ENCODE measurements around the gene SRXN1.
"Not testable (repeated sequence)": the region's sequence is repeated elsewhere in the genome, so short reads cannot be mapped to it uniquely, and the experiment has no call there.

SRXN1 gene

GRCh38 chr20:653590-654416, 803 bp upstream of the SRXN1 start:
- DNase-seq, result no peak

GRCh38 chr20:652615-653109, 338 bp downstream of the SRXN1 start:
- no peak for DNase-seq

GRCh38 chr20:651713-652614, 1.0 kb downstream of the SRXN1 start:
- no peak for DNase-seq

GRCh38 chr20:650954-651353, 2.0 kb downstream of the SRXN1 start:
- DNase-seq, result no peak

- DNase-seq, result no peak
Observed at GRCh38 chr20:650281-650680, 2.7 kb downstream of the SRXN1 start.

- no peak for DNase-seq
Observed at GRCh38 chr20:647479-648019, 5.5 kb downstream of the SRXN1 start.

- DNase-seq, result no peak
Observed at GRCh38 chr20:646868-647233, 6.1 kb downstream of the SRXN1 start.

GRCh38 chr20:646107-646867, 6.7 kb downstream of the SRXN1 start:
- DNase-seq, result no peak

GRCh38 chr20:645318-646106, 7.5 kb downstream of the SRXN1 start:
- peak; percentile 55 for DNase-seq

- DNase-seq, result no peak
Observed at GRCh38 chr20:644692-645317, 8.2 kb downstream of the SRXN1 start.

- no peak for DNase-seq
Observed at GRCh38 chr20:642398-643174, 10.4 kb downstream of the SRXN1 start.

- not testable (repeated sequence) for DNase-seq
Observed at GRCh38 chr20:642013-642397, 11.0 kb downstream of the SRXN1 start.

GRCh38 chr20:641516-641875, 11.5 kb downstream of the SRXN1 start:
- DNase-seq, result no peak

- DNase-seq, result no peak
Observed at GRCh38 chr20:640674-641515, 12.1 kb downstream of the SRXN1 start.

GRCh38 chr20:638579-638978, 14.4 kb downstream of the SRXN1 start:
- no peak for DNase-seq

GRCh38 chr20:637559-637958, 15.4 kb downstream of the SRXN1 start:
- DNase-seq, result no peak

GRCh38 chr20:635893-636338, 17.1 kb downstream of the SRXN1 start:
- no peak for DNase-seq

- DNase-seq, result no peak
Observed at GRCh38 chr20:635028-635892, 17.7 kb downstream of the SRXN1 start.

Measured in NCI-H1092 (cell line).